ENCODE data around the gene XPO1. TPM values are rescaled to one million over a fixed set of nuclear protein-coding genes. Genes with fewer than 3 reads are reported as not detected.
"Not testable (repeated sequence)": the region's sequence is repeated elsewhere in the genome, so short reads cannot be mapped to it uniquely, and the experiment has no call there.

Gene XPO1
- total RNA-seq, 4 donors from 2014 or later = 60.3 to 130 (median 78.0) TPM

DNA sequence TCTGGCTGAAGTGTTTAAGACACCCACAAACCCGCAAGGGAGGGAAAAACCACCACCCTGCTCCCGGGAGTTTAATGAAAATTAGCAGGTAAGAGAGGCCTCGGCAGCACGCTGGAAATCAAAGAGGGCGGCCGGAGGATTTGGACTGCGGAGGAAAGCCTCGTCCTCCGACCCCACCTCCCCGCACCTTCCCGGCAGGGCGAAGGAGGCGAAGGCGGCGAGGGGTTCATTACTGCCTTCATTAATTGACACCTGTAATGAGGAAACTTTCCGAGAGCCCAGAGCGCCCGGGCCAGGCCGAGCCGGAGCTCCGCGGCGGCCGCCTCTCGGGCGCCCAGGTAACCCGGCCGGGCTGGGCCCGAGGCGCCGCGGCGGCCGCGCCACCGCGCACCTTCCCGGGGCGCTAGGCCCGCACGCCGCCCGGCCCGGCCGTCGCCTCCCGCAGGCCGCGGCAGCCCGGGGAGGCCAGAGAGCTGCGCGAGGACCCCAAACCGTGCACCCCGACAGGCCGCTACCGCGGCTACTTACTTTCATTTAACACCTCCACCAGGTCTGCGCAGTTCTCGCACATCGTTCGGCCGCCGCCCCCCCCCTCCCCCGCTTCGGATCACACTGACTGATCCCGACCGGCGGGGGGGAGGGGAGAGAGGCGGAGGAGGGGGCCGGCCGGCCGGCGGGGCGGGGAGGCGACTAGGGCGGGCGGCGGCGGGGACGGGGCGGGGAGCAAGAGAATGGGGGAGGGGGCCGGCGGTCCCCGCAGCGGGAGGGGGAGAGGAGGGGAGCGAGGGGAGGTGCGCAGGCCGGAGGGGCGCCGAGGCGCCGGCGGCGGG lies 67.8 kb downstream of the XPO1 start:
- peak; percentile 92 for DNase-seq
- intact Hi-C loops (cut with DNase I; ENCODE audit: low total_unique reads) (loop anchor here (5.0 kb wide), 1 partner anchor 67 kb away; the partner anchor contains the start of gene XPO1), in situ Hi-C loops (cut with MboI; ENCODE audit: low pct_ligation_motif_present in 1 of 4, low pct_unique_long_range_greater_than_20kb in 1 of 4, low sequenced_read_pairs in 3 of 4) (no loop called here)
- TF ChIP-seq POLR2A (IDR thresholded peaks at IDR 0.05) = no peak
- TF ChIP-seq EP300 (IDR thresholded peaks at IDR 0.05; ENCODE audit: low read depth) = no peak
- TF ChIP-seq POLR2AphosphoS5 (IDR thresholded peaks at IDR 0.05) = peak in 2 of 3 donors; percentile 8 to 42
- TF ChIP-seq, protein P1, sequence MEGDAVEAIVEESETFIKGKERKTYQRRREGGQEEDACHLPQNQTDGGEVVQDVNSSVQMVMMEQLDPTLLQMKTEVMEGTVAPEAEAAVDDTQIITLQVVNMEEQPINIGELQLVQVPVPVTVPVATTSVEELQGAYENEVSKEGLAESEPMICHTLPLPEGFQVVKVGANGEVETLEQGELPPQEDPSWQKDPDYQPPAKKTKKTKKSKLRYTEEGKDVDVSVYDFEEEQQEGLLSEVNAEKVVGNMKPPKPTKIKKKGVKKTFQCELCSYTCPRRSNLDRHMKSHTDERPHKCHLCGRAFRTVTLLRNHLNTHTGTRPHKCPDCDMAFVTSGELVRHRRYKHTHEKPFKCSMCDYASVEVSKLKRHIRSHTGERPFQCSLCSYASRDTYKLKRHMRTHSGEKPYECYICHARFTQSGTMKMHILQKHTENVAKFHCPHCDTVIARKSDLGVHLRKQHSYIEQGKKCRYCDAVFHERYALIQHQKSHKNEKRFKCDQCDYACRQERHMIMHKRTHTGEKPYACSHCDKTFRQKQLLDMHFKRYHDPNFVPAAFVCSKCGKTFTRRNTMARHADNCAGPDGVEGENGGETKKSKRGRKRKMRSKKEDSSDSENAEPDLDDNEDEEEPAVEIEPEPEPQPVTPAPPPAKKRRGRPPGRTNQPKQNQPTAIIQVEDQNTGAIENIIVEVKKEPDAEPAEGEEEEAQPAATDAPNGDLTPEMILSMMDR (IDR thresholded peaks at IDR 0.05) = no peak
- Histone ChIP-seq H3K4me1 (peaks cover 10 to 50% (median 23%) of the 10 kb centered on the region in 4 donors), H3K27ac (peak overlapping the region; percentile 96 to 99 (median 98)), H3K9me3 (no peaks in the 10 kb centered on the region), H3K36me3 (no peaks in the 10 kb centered on the region), H3K4me3 (peak overlapping the region; percentile 84 to 92 (median 86)), H3K27me3 (no peaks in the 10 kb centered on the region)
- WGBS, 2 donors (ENCODE audit: low coverage in 1 of 2) = 0% methylated on average over 7 to 25 of the region's 94 CpGs

DNA sequence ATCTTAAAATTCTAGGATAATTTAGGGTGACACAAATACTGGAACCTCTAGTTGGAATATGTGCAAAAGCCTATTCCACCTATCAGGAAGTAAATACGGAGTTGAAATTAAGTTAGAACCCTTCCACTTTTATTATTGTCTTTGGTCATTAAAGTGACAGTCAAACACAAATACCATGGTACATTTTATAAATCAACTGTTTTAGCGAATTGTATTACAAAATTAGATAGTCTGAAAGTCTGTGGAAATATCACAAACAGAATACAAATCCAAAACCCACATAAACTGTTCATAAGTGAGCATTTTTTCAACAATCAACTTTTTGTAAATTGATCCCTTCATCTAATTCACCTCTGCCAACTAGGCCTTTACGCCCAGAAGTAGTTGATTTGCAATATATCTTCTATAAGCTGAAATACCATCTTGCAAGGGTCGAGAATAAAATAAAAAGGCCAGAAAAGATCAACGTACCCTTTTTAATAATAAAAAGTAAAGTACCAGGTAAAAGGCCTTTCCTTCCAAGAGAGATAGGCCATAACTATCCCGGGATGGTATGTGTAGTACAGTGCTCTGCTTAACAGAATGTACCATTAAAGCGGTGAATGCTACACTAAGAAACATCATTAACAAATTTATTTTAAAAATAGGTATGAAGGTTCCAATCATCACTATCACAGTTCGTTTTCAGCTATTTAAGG lies 68.6 kb downstream of the XPO1 start:
- WGBS, 2 donors (ENCODE audit: low coverage in 1 of 2) = 2 to 3% methylated on average over 8 of the region's 8 CpGs
- Histone ChIP-seq H3K9me3 (no peaks in the 10 kb centered on the region), H3K4me3 (peak overlapping the region; percentile 71 to 88 (median 84)), H3K27ac (peak overlapping the region; percentile 96 to 99 (median 98)), H3K36me3 (no peaks in the 10 kb centered on the region), H3K4me1 (peaks cover 10 to 57% (median 29%) of the 10 kb centered on the region in 4 donors), H3K27me3 (no peaks in the 10 kb centered on the region)
- intact Hi-C loops (cut with DNase I; ENCODE audit: low total_unique reads) = loop anchor here (5.0 kb wide), 1 partner anchor 68 kb away; the partner anchor contains the start of gene XPO1
- in situ Hi-C loops (cut with MboI; ENCODE audit: low pct_ligation_motif_present in 1 of 4, low pct_unique_long_range_greater_than_20kb in 1 of 4, low sequenced_read_pairs in 3 of 4) = no loop called here
- TF ChIP-seq, protein P1 (IDR thresholded peaks at IDR 0.05) = no peak
- TF ChIP-seq POLR2A (IDR thresholded peaks at IDR 0.05) = no peak
- no peak for TF ChIP-seq EP300 (IDR thresholded peaks at IDR 0.05; ENCODE audit: low read depth)
- no peak for TF ChIP-seq POLR2AphosphoS5 (IDR thresholded peaks at IDR 0.05)
- DNase-seq = no peak

- WGBS, 2 donors (ENCODE audit: low coverage in 1 of 2) = 89 to 90% methylated on average over 9 to 10 of the region's 10 CpGs
- H3K27me3 ChIP-seq; H3K36me3 ChIP-seq; in situ Hi-C loops (cut with MboI; ENCODE audit: low pct_ligation_motif_present in 1 of 4, low pct_unique_long_range_greater_than_20kb in 1 of 4, low sequenced_read_pairs in 3 of 4); intact Hi-C loops (cut with DNase I; ENCODE audit: low total_unique reads); DNase-seq; H3K9me3 ChIP-seq: not testable (repeated sequence)
- peaks cover 14 to 70% (median 38%) of the 10 kb centered on the region in 4 donors for H3K4me1 ChIP-seq
- peak overlapping the region in 2 of 4 donors; percentile 97 to 99 for H3K27ac ChIP-seq
- H3K4me3 ChIP-seq = peak overlapping the region in 1 of 4 donors; percentile 85
These were observed 69.9 kb downstream of the XPO1 start for GRCh38 chr2:61468231-61468630.

GRCh38 chr2:61465045-61465444 lies 73.1 kb downstream of the XPO1 start:
- 34 to 38% methylated on average over 3 of the region's 3 CpGs for WGBS, 2 donors (ENCODE audit: low coverage in 1 of 2)
- no peak for DNase-seq
- no peak for TF ChIP-seq EP300 (IDR thresholded peaks at IDR 0.05; ENCODE audit: low read depth)
- TF ChIP-seq POLR2A (IDR thresholded peaks at IDR 0.05) = no peak
- TF ChIP-seq POLR2AphosphoS5 (IDR thresholded peaks at IDR 0.05) = no peak
- TF ChIP-seq, protein P1 (IDR thresholded peaks at IDR 0.05) = no peak
- no peaks in the 10 kb centered on the region for H3K9me3 ChIP-seq
- no peaks in the 10 kb centered on the region for H3K27me3 ChIP-seq
- peaks cover 11 to 69% (median 34%) of the 10 kb centered on the region in 4 donors for H3K4me1 ChIP-seq
- intact Hi-C loops (cut with DNase I; ENCODE audit: low total_unique reads) = no loop called here
- H3K36me3 ChIP-seq = no peaks in the 10 kb centered on the region
- in situ Hi-C loops (cut with MboI; ENCODE audit: low pct_ligation_motif_present in 1 of 4, low pct_unique_long_range_greater_than_20kb in 1 of 4, low sequenced_read_pairs in 3 of 4) = no loop called here
- no peak overlapping the region for H3K4me3 ChIP-seq
- H3K27ac ChIP-seq = peak overlapping the region in 2 of 4 donors; percentile 20 to 45

All from transverse colon (tissue), 4 donors.